ENCODE measurements around the gene FGGY.

FGGY gene

DNA sequence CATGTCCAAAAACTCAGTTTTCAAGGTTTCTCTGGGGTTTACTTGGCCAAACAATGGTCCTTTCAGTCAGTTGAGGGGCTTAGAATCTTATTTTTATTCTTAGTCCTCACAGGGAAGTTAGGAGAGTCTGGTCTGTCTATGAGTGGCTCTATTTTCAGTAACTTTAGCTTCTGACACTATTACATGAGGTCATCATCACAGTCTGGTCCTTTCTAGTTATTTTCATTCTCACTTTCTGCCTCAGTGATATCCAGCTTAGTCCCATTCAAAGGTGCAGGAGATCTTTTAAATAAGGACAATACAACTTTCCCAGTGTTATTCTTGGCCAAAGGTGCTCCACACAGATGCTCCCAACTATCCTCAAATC lies 30.0 kb upstream of the FGGY start:
- Histone ChIP-seq H3F3A (ENCODE audit: insufficient read depth) (no peaks in the 10 kb centered on the region), H4K20me1 (ENCODE audit: low read depth, low read length) (no peaks in the 10 kb centered on the region), H3K27me3 (ENCODE audit: low read length) (no peaks in the 10 kb centered on the region; the same call in 1 of the 2 replicates), H3K36me3 (ENCODE audit: low read length) (no peaks in the 10 kb centered on the region), H3K4me3 (ENCODE audit: insufficient read depth, low read length, poor library complexity, severe bottlenecking) (no peak overlapping the region), H3K9ac (ENCODE audit: low read length) (no peak overlapping the region), H3K79me2 (ENCODE audit: insufficient read depth, low read length) (no peaks in the 10 kb centered on the region), H3K27ac (ENCODE audit: low read depth, low read length) (no peak overlapping the region), H3K9me3 (ENCODE audit: insufficient read depth, low read length) (no peaks in the 10 kb centered on the region), H2AFZ (ENCODE audit: low read depth, low read length, severe bottlenecking) (no peak overlapping the region), H3K4me2 (ENCODE audit: low read depth, low read length, poor library complexity, severe bottlenecking) (no peak overlapping the region), H3K9me2 (replicated peaks; ENCODE audit: insufficient read depth, low read length) (no peaks in the 10 kb centered on the region)
- TF ChIP-seq, protein P1, sequence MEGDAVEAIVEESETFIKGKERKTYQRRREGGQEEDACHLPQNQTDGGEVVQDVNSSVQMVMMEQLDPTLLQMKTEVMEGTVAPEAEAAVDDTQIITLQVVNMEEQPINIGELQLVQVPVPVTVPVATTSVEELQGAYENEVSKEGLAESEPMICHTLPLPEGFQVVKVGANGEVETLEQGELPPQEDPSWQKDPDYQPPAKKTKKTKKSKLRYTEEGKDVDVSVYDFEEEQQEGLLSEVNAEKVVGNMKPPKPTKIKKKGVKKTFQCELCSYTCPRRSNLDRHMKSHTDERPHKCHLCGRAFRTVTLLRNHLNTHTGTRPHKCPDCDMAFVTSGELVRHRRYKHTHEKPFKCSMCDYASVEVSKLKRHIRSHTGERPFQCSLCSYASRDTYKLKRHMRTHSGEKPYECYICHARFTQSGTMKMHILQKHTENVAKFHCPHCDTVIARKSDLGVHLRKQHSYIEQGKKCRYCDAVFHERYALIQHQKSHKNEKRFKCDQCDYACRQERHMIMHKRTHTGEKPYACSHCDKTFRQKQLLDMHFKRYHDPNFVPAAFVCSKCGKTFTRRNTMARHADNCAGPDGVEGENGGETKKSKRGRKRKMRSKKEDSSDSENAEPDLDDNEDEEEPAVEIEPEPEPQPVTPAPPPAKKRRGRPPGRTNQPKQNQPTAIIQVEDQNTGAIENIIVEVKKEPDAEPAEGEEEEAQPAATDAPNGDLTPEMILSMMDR (IDR thresholded peaks at IDR 0.05; ENCODE audit: insufficient read depth, low read length, poor library complexity, severe bottlenecking), result no peak
- TF ChIP-seq EZH2phosphoT487 (conservative IDR thresholded peaks at IDR 0.05; ENCODE audit: low read length), result no peak

DNA sequence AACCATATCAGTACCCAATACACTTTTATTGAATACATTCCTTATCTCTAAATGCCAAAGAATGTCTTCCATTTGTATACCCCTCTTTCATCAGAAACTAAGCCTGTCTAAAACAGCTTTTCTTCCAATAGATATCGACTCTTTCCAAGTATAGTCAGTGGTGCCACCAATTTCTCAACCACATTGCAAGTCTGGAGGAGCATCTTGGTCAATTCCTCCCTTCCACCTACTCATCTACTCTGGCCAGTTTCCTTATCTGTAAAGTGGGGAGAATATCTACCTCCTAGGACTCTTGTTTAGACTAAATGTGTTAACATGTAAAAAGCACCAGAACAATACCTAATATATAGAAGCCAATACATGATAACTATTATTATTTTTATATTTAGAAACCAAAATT lies 28.5 kb upstream of the FGGY start:
- H3K36me3 ChIP-seq (ENCODE audit: low read length), result no peaks in the 10 kb centered on the region
- TF ChIP-seq EZH2phosphoT487 (conservative IDR thresholded peaks at IDR 0.05; ENCODE audit: low read length), result no peak
- no peak overlapping the region for H3K4me2 ChIP-seq (ENCODE audit: low read depth, low read length, poor library complexity, severe bottlenecking)
- no peaks in the 10 kb centered on the region for H4K20me1 ChIP-seq (ENCODE audit: low read depth, low read length)
- H3K27me3 ChIP-seq (ENCODE audit: low read length), result no peaks in the 10 kb centered on the region; the same call in 1 of the 2 replicates
- H3F3A ChIP-seq (ENCODE audit: insufficient read depth), result no peaks in the 10 kb centered on the region
- H3K27ac ChIP-seq (ENCODE audit: low read depth, low read length), result no peak overlapping the region
- H3K9me3 ChIP-seq (ENCODE audit: insufficient read depth, low read length), result no peaks in the 10 kb centered on the region
- no peak overlapping the region for H2AFZ ChIP-seq (ENCODE audit: low read depth, low read length, severe bottlenecking)
- H3K9ac ChIP-seq (ENCODE audit: low read length), result no peak overlapping the region
- no peak overlapping the region for H3K4me3 ChIP-seq (ENCODE audit: insufficient read depth, low read length, poor library complexity, severe bottlenecking)
- no peaks in the 10 kb centered on the region for H3K79me2 ChIP-seq (ENCODE audit: insufficient read depth, low read length)
- H3K9me2 ChIP-seq (replicated peaks; ENCODE audit: insufficient read depth, low read length), result no peaks in the 10 kb centered on the region

DNA sequence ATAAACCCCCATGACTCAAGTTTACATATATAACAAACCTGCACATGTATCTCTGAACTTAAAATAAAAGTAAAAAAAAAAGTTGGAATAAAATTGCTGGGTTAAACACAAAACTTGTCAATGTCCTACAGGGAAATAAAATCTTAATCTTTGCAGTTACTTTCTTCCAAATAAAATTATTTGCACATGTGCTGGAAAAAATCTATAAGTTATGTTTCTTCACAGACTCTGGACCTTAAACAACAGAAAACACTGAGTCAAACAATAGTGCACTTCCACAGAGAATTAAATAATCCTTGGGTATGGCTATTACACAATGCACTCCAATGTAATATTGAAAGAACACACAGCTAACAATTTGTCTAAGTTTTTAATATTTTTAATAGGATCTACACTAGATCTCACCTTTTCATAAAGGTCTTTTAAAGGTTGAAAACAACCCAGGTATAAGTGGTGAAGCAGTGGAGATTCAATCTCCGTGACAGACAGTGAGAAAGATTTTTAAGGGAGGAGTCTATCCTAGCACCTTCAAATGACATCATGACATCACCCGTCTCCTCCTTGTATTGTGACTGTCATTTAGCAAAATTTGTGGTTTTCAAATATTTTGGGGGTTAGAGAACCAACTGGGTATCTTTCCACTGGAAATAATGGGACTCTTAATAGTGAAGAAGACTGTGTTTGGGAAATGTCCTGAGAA lies 25.2 kb upstream of the FGGY start:
- H3K36me3 ChIP-seq (ENCODE audit: low read length), result no peaks in the 10 kb centered on the region
- H4K20me1 ChIP-seq (ENCODE audit: low read depth, low read length), result no peaks in the 10 kb centered on the region
- H3K27ac ChIP-seq (ENCODE audit: low read depth, low read length), result no peak overlapping the region
- no peaks in the 10 kb centered on the region for H3K9me3 ChIP-seq (ENCODE audit: insufficient read depth, low read length)
- H2AFZ ChIP-seq (ENCODE audit: low read depth, low read length, severe bottlenecking), result no peak overlapping the region
- no peaks in the 10 kb centered on the region for H3F3A ChIP-seq (ENCODE audit: insufficient read depth)
- no peaks in the 10 kb centered on the region for H3K79me2 ChIP-seq (ENCODE audit: insufficient read depth, low read length)
- H3K4me3 ChIP-seq (ENCODE audit: insufficient read depth, low read length, poor library complexity, severe bottlenecking), result no peak overlapping the region
- TF ChIP-seq, protein P1 (IDR thresholded peaks at IDR 0.05; ENCODE audit: insufficient read depth, low read length, poor library complexity, severe bottlenecking), result no peak
- no peak for TF ChIP-seq EZH2phosphoT487 (conservative IDR thresholded peaks at IDR 0.05; ENCODE audit: low read length)
- no peaks in the 10 kb centered on the region; the same call in 1 of the 2 replicates for H3K27me3 ChIP-seq (ENCODE audit: low read length)
- H3K9ac ChIP-seq (ENCODE audit: low read length), result no peak overlapping the region
- H3K4me2 ChIP-seq (ENCODE audit: low read depth, low read length, poor library complexity, severe bottlenecking), result no peak overlapping the region
- no peaks in the 10 kb centered on the region for H3K9me2 ChIP-seq (replicated peaks; ENCODE audit: insufficient read depth, low read length)

DNA sequence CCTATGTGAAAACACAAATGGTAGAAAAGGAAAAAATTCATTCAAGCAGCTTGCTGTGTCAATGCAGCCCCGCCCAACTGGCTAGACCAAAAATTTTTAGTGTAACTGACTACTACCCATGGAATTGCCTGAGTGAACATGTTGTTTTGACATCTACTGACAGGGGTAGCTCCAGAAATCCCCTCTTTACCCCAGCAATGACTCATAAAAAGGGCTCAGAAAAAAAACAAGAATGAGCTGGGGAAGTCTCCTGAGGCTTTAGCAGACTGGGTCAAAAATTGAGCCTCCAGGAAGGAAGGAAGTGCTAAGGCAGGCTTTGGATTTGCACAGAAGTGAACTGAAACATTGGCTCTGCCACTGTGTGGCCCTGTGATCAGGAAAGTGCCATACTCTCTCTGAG lies 24.4 kb upstream of the FGGY start:
- Histone ChIP-seq H3K4me3 (ENCODE audit: insufficient read depth, low read length, poor library complexity, severe bottlenecking) (no peak overlapping the region), H3F3A (ENCODE audit: insufficient read depth) (no peaks in the 10 kb centered on the region), H2AFZ (ENCODE audit: low read depth, low read length, severe bottlenecking) (no peak overlapping the region), H4K20me1 (ENCODE audit: low read depth, low read length) (no peaks in the 10 kb centered on the region), H3K9ac (ENCODE audit: low read length) (no peak overlapping the region), H3K36me3 (ENCODE audit: low read length) (no peaks in the 10 kb centered on the region), H3K9me2 (replicated peaks; ENCODE audit: insufficient read depth, low read length) (no peaks in the 10 kb centered on the region), H3K4me2 (ENCODE audit: low read depth, low read length, poor library complexity, severe bottlenecking) (no peak overlapping the region), H3K27me3 (ENCODE audit: low read length) (no peaks in the 10 kb centered on the region; the same call in 1 of the 2 replicates), H3K27ac (ENCODE audit: low read depth, low read length) (no peak overlapping the region), H3K79me2 (ENCODE audit: insufficient read depth, low read length) (no peaks in the 10 kb centered on the region), H3K9me3 (ENCODE audit: insufficient read depth, low read length) (no peaks in the 10 kb centered on the region)
- no peak for TF ChIP-seq EZH2phosphoT487 (conservative IDR thresholded peaks at IDR 0.05; ENCODE audit: low read length)
- TF ChIP-seq, protein P1 (IDR thresholded peaks at IDR 0.05; ENCODE audit: insufficient read depth, low read length, poor library complexity, severe bottlenecking), result no peak
